ENCODE results near the gene NLRC3. TPM values are rescaled to one million over a fixed set of nuclear protein-coding genes. Genes with fewer than 3 reads are reported as not detected.

Gene NLRC3
- polyA plus RNA-seq, 3 donors, result 1.2 to 2.5 (median 2.4) TPM

DNA sequence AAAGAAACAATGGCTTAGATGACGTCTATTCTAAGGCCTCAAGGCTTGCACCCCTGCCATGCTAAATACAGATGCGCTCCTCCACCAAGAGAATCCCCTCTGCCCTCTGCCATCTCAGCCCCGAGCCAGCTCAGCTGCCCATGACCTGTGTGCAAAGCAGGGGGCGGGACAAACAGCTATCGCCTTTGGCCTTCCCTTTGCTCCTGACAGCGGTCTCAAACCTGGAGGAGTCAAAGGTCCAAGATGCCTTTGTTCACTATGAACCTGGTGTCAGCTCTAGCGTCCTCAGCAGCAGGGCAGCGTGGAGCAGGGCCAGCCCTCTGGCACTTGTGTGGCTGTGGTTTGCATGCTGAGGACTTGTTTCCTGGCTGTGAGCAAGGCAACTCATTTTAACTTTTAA, 21.9 kb upstream of the NLRC3 start:
- DNase-seq, result no peak

DNA sequence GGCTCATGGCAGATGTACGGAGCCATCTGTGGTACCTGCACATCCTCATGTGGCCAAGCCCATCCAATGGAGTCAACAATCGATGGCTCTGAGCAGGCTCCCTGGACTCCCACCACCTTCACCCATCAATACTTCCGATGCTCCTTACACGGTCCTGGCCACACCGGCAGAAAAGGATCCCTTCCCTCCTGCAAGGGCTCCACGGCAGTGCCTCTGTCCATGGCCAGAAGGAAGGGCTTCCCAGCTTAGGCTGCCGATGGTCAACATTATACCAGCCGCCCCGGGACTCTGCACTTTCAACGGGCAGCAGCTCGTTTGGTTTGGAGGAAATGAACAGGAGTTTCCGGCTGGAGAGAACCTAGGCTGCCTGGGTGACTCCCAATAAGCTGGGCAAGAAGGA, 21.0 kb upstream of the NLRC3 start:
- no peak for DNase-seq

- DNase-seq, result no peak
These were observed 20.5 kb upstream of the NLRC3 start for GRCh38 chr16:3597676-3598075.

DNA sequence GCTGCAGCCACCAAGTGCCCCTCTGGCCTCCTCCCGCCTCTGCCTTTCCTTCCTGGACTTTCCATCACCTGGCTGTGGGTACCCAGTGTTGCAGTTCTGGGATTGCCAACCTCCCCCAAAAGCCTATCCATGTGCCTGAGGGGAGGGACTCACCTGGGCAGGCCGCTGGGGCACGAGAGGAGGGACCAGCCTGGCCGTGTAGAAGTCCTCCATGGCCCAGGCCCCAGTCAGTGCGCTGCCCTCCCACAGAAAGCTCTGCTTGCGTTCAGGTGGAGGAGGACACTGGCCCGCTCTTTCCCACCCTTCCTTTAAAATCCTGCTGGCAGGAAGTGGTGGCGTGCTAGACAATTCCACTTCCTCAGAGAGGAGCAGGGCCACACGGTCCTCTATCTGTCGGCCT, 20.0 kb upstream of the NLRC3 start:
- DNase-seq, result no peak

GRCh38 chr16:3596101-3596861, 19.1 kb upstream of the NLRC3 start:
- DNase-seq, result no peak

DNA sequence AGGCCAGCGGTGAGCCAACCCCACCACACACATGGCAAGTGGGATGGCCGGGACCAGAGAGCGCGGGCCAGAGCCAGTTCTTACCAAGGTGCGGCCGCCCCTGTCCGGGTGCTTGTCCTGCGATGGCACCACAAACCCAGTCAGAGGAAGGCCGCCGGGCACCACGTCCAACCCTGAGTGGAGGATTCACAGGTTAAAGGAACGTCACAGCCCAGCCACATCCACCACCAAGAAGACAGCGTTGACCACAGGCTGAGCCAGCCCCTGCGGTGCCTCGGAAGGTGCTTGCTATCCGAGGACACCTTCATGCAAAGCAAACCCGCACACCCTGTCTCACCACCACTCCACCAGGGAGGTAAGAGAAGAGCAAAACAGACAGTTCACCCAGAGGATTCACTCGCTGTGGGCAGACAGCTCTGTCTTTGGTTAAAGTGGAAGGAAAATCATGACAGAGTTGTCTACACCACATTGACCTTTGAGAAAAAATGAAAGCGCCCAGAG, 18.4 kb upstream of the NLRC3 start:
- no peak for DNase-seq

DNA sequence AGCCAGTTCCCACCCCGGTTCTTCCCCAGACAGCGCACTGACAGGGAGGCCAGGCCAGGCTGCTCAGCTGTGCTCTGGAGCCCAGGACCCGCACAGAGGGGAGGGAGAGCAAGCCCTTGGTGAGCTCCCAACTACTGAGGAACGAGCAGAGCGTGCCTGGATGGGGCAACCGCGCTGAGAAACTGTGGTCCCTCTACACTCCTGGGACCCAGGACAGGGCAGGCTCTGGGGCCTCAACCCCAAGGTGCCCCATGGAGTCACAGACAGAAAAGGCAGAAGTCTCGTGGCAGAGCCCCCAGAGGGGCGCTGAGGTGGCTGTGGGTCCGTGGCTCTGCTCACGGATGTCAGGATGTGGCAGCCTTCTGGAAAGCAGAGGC, 17.9 kb upstream of the NLRC3 start:
- no peak for DNase-seq

DNA sequence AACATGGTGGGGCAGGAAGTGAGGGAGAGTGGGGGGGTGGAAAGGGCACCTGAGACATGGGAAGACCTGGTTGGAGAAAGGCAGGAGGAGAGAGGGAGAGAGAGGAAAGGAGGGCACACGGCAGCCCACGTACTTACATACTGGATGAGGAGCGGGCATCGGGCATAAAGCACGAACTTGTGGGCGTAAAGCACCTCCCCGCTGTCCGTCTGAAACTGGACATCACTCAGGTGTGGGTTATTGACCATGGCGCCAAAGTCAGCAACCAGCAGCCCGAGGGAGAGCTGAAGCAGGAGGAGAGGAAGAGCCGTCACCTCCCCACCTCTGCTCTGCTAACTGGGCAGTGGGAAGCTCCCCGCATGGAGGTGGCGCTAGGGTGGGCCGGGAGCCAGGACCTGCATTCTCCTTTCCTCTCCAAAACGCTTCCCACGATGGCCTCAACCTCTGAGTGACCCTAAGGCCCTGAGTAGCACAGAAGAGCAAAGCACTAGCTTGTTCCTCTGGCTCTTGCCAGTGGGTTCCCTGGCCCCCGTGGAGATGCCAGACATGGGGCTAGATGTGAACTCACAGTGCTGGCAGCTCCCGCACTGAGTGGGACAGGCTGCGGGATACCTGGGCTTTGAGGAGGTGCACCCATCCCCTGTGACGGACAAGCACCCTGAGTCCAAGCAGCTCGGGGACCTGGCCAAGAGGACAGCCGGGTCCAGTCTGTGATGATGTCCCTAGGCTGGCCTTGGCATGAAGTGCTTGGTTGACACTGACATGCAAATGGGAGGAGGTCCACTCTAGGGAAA, 17.3 kb upstream of the NLRC3 start:
- DNase-seq, result no peak

- DNase-seq, result no peak
These were observed 15.4 kb upstream of the NLRC3 start for GRCh38 chr16:3592559-3592958.

DNA sequence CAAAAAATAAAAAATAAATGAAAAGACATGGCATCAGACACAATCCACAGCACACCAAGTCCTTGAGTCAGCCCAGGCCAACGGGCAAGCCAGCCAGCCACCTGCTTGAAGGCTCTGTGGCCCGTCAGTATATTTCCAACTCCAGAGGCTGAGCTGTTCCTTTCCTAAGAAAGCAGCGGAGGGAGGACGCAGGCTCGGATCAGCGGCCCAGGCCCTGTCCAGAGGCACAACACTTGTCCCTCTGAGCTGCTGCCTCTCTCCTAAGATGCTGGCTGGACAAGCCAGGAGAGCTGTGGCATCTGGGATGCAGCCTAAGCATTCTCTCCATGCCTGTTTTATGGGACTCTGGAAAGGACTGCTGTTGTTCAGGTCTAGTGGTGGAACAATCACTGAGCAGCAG, 14.8 kb upstream of the NLRC3 start:
- no peak for DNase-seq

DNA sequence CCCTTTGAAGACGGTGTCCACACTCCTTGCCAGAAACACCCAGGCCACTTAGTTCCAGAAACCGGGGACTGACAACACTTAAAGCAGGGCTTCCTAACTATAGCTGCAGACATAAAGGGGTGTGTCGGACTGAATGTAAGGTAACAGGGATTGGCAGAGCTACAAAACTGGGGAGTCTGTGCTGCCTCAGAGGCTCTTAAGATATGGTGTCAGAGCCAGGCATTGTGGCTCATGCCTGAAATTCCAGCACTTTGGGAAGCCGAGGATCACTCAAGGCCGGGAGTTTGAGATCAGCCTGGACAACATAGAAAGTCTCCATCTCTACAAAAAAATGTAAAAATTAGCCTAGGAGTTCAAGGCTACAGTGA, 14.2 kb upstream of the NLRC3 start:
- DNase-seq, result no peak

GRCh38 chr16:3590736-3591435, 13.7 kb upstream of the NLRC3 start:
- DNase-seq, result no peak

DNA sequence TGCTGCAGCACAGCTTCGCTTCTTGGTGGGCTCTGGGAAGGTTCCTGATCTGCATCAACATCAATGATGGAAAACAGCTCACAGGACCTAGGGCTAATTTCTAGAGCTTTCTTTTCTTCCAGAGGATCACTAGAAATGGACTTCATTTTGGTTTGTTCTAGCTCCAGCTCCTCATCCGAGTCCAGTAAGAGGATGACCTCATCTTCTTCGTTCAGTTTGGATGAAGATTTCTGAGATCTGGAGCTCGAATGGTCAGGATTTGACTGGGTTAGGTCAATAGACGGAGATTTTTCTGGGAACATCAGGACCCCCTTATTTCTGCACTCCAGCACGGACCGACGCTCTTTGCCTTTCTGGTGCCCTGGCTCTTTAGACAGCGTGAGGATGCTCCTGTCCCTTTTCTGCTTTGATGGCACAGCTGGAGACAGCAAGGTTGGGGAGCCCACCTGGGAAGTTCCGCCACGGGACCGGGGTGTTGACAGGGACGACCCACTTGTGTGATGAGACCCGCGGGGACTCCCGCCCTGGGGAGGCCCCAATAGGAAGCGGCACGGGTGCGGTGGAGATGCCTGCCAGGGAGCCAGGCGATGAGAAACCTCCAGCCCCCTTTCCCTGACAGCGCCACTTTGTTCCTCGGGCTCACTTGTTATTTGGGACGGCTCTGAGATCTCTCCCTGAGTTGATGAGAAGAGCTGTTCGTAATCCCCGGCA, 12.9 kb upstream of the NLRC3 start:
- DNase-seq, result no peak

- DNase-seq, result no peak
These were observed 12.3 kb upstream of the NLRC3 start for GRCh38 chr16:3589441-3589921.

GRCh38 chr16:3589001-3589400, 11.8 kb upstream of the NLRC3 start:
- no peak for DNase-seq

DNA sequence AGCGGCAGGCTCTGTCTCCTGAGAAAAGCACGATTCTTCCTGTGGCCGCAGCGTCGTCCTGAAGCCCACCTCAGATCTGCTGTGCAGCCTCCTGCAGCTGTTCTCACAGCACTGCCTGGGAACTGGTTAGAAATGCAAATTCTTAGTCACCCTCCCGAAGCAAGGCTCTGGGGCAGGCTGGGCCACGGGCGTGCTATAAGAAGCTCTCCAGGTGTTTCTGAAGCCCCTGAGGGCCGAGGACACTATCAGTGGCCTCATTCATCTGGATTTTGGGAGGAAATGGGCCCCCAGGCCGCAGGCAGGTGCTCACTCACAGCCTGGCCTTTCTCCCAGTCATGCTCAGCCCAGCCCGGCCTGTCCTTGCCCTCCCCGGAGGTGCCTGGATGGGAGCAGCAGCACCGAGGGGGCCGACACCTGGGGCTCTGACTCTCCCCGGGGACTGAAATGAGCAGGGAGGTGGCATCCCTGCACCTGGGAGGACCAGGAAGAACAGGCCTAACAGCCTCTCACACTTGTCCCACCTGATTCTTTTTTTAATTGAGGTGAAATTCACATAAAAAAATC, 10.4 kb upstream of the NLRC3 start:
- DNase-seq, result no peak

- no peak for DNase-seq
These were observed 7.2 kb upstream of the NLRC3 start for GRCh38 chr16:3584412-3584811.

GRCh38 chr16:3583303-3584038, 6.3 kb upstream of the NLRC3 start:
- no peak for DNase-seq

DNA sequence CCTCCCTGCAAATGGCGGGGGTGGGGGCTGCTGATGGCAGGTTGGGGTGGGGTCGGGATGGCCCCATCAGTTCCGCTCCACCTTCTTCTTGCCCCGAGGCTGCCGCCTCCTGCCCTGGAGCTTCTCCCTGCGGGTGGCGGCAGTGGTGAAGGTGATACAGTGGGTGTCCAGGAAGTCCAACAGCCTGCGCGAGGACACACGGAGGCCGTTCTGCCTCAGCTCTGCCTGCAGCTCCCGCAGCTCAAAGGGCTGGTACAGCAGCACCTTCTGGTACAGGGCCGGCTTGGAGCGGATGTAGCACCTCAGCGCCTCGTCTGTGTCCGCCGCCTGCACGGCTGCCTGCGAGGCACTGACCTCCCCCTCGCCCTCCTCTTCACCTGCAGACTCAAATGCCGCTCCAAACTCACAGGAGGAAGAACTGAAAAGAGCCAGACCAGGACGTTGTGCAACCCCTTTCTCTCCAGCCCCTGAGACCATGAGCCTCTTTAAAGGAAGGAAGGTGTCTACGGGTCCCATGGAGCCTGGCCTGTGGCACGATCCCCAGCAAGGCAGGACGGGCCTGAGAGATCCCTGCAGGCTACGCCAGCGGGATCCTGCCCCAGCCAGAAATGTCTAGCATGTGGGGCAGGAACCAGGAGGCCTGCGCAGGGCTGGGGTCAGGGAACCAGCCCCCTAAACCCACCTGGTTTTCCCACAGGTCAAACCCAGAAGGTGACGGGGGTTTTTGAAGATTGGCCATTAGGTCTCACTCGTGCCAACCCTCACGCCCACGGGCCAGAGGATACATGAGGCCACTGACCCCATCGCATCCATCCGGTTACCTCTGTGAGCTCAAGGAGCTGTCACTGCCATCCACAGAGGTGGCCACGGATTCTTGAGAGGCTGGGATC, 5.3 kb upstream of the NLRC3 start:
- DNase-seq, result no peak

- no peak for DNase-seq
These were observed 4.2 kb upstream of the NLRC3 start for GRCh38 chr16:3581392-3581791.

All from renal pelvis (tissue), 4 donors.